DND-41 (cell line): ENCODE measurements around the gene UBA3.

Experiments used
- ATAC-seq: fragments of 200-7000 bp; cut with Tn5 transposase; 3 replicates; pipeline ENCODE4 v1.9.1; 2021; ENCODE audit warnings: low read depth; ENCODE audit not compliant: insufficient read depth
- DNase-seq: peaks from one replicate; pipeline ENCODE4 v3.0.0-alpha.2; 2020
- H2AFZ ChIP-seq: 2 replicates; pipeline ENCODE4 v1.6.0; 2012; ENCODE audit warnings: low read depth, low read length
- H3K27ac ChIP-seq: 2 replicates; pipeline ENCODE4 v1.5.1; 2012; ENCODE audit warnings: low read length, inconsistent platforms
- H3K27me3 ChIP-seq: fragments of 200-600 bp; sonication (generic); 2 replicates; pipeline ENCODE4 v1.6.0; 2012; ENCODE audit warnings: low read length, mild to moderate bottlenecking, inconsistent platforms; ENCODE audit not compliant: insufficient read depth, poor library complexity
- H3K36me3 ChIP-seq: 2 replicates; pipeline ENCODE4 v1.5.1; 2012; ENCODE audit warnings: low read length, inconsistent platforms; ENCODE audit not compliant: insufficient read depth
- H3K4me1 ChIP-seq: 2 replicates; pipeline ENCODE4 v1.5.1; 2012; ENCODE audit warnings: mild to moderate bottlenecking, low read length; ENCODE audit not compliant: insufficient read depth
- H3K4me2 ChIP-seq: 2 replicates; pipeline ENCODE4 v1.6.0; 2012; ENCODE audit warnings: mild to moderate bottlenecking, moderate library complexity, low read length, inconsistent platforms; ENCODE audit not compliant: insufficient read depth
- H3K4me3 ChIP-seq, 2 experiments: fragments of 200-600 bp in 1 of 2; shearing (Covaris generic) in 1 of 2; 2 replicates each; pipeline ENCODE4 v1.5.1; 2012 to 2016; ENCODE audit warnings: inconsistent platforms in 2 of 2, low read length in 2 of 2, mild to moderate bottlenecking in 2 of 2, low read depth in 1 of 2, moderate library complexity in 1 of 2
- H3K79me2 ChIP-seq: 2 replicates; pipeline ENCODE4 v1.6.0; 2012; ENCODE audit warnings: low read length, inconsistent platforms; ENCODE audit not compliant: insufficient read depth
- H3K9ac ChIP-seq: 2 replicates; pipeline ENCODE4 v1.6.0; 2012; ENCODE audit warnings: low read depth, mild to moderate bottlenecking, inconsistent platforms, low read length, moderate library complexity
- H3K9me3 ChIP-seq: 2 replicates; pipeline ENCODE4 v1.5.1; 2012; ENCODE audit warnings: low read length, moderate library complexity, mild to moderate bottlenecking, inconsistent platforms; ENCODE audit not compliant: insufficient read depth, severe bottlenecking
- H4K20me1 ChIP-seq: 2 replicates; pipeline ENCODE4 v1.6.0; 2012; ENCODE audit warnings: low read length; ENCODE audit not compliant: insufficient read depth
- EZH2 ChIP-seq: IDR thresholded peaks from 3 replicates; pipeline ENCODE4 v1.6.1; 2012; ENCODE audit warnings: borderline replicate concordance, low read depth, mild to moderate bottlenecking, moderate library complexity, low read length, inconsistent platforms; ENCODE audit not compliant: severe bottlenecking
- TF ChIP-seq, protein P1 (sequence below): IDR thresholded peaks from 2 replicates; pipeline ENCODE4 v1.5.1; 2012; ENCODE audit warnings: borderline replicate concordance, low read length, moderate library complexity, mild to moderate bottlenecking; ENCODE audit not compliant: poor library complexity, severe bottlenecking; ENCODE audit errors: extremely low read depth

The UBA3 gene

DNA sequence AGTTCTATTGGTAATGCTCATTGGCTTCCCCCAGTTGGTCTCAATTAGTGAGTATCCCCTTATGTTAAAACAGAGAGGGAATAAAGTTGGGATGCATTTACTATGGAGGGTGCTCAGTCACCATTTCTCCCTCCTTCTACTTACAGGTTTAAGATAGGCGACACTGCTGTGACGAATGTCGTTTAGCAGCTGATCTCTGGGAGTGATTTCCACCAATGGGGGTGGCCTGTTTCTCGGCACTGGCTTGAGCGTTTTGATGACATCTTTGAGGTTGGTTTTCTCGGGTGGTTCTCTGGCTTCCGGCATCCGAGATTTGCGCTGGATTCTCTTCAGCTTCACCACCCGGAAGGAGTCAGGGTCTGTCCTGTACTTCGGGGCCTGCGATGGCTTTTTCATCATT lies 38.4 kb upstream of the UBA3 start:
- Histone ChIP-seq H3K4me2 (no peak overlapping the region), H3K9ac (no peak overlapping the region), H2AFZ (no peak overlapping the region), H3K9me3 (no peaks in the 10 kb centered on the region), H3K4me1 (no peaks in the 10 kb centered on the region), H3K79me2 (no peaks in the 10 kb centered on the region), H3K4me3 (no peak overlapping the region), H4K20me1 (no peaks in the 10 kb centered on the region), H3K36me3 (no peaks in the 10 kb centered on the region), H3K27ac (no peak overlapping the region), H3K27me3 (no peaks in the 10 kb centered on the region)
- TF ChIP-seq EZH2, result no peak
- TF ChIP-seq, protein P1, sequence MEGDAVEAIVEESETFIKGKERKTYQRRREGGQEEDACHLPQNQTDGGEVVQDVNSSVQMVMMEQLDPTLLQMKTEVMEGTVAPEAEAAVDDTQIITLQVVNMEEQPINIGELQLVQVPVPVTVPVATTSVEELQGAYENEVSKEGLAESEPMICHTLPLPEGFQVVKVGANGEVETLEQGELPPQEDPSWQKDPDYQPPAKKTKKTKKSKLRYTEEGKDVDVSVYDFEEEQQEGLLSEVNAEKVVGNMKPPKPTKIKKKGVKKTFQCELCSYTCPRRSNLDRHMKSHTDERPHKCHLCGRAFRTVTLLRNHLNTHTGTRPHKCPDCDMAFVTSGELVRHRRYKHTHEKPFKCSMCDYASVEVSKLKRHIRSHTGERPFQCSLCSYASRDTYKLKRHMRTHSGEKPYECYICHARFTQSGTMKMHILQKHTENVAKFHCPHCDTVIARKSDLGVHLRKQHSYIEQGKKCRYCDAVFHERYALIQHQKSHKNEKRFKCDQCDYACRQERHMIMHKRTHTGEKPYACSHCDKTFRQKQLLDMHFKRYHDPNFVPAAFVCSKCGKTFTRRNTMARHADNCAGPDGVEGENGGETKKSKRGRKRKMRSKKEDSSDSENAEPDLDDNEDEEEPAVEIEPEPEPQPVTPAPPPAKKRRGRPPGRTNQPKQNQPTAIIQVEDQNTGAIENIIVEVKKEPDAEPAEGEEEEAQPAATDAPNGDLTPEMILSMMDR, result no peak
- no peak for DNase-seq
- no peak for ATAC-seq

GRCh38 chr3:69116897-69117296 lies 36.7 kb upstream of the UBA3 start:
- Histone ChIP-seq H3K4me2 (no peak overlapping the region), H4K20me1 (no peaks in the 10 kb centered on the region), H2AFZ (no peak overlapping the region), H3K9ac (no peak overlapping the region), H3K4me3 (no peak overlapping the region), H3K27me3 (no peaks in the 10 kb centered on the region), H3K36me3 (no peaks in the 10 kb centered on the region), H3K79me2 (no peaks in the 10 kb centered on the region), H3K27ac (no peak overlapping the region), H3K9me3 (no peaks in the 10 kb centered on the region), H3K4me1 (no peaks in the 10 kb centered on the region)
- TF ChIP-seq EZH2, result no peak
- TF ChIP-seq, protein P1, result no peak
- DNase-seq (no peak), ATAC-seq (no peak)

DNA sequence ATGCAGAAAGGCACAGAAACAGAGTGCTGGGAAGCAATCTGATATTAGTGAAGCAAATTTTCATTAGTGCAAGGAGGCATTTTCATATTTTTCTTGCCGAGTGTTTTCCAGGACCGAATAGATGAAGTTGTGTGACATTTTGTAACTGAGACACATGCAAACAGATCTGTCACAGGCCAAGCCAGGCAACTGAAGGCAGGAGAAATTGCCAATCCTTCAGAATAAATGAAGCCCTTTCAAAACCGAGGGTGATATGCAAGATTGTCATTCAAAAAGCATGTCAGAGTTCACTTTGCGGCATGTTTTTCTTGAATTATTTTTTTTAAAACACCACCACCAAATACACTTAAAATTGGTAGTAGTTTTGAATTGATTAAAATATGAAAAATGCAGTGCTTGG lies 36.0 kb upstream of the UBA3 start:
- Histone ChIP-seq H2AFZ (no peak overlapping the region), H3K4me3 (no peak overlapping the region), H3K9ac (no peak overlapping the region), H3K36me3 (no peaks in the 10 kb centered on the region), H3K79me2 (no peaks in the 10 kb centered on the region), H3K27ac (no peak overlapping the region), H3K4me2 (no peak overlapping the region), H3K27me3 (no peaks in the 10 kb centered on the region), H3K4me1 (no peaks in the 10 kb centered on the region), H3K9me3 (no peaks in the 10 kb centered on the region), H4K20me1 (no peaks in the 10 kb centered on the region)
- ATAC-seq (no peak), DNase-seq (no peak)
- TF ChIP-seq, protein P1, result no peak
- no peak for TF ChIP-seq EZH2

DNA sequence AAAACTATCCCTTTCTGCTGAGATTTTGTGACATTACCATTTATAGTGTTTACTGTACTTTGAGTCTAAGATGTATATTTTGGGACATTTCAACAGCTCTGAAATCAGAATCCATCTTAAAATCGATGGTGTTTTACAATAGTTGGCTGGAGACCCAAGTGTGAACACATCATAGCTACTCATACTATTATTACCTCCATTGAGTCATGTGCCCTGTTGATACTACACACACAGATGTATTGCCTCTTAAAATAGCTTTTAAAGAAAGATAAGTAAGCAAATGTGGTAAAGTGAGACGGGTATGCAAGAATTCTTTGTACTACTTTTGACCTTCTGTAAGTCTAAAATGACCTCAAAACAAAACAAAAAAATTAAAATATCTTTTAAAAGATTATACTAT lies 35.6 kb upstream of the UBA3 start:
- no peaks in the 10 kb centered on the region for H3K36me3 ChIP-seq
- no peaks in the 10 kb centered on the region for H3K79me2 ChIP-seq
- H3K27me3 ChIP-seq, result no peaks in the 10 kb centered on the region
- no peak overlapping the region for H3K4me3 ChIP-seq
- no peaks in the 10 kb centered on the region for H3K9me3 ChIP-seq
- no peak for ATAC-seq
- H3K4me1 ChIP-seq, result no peaks in the 10 kb centered on the region
- no peak overlapping the region for H2AFZ ChIP-seq
- no peak overlapping the region for H3K4me2 ChIP-seq
- H4K20me1 ChIP-seq, result no peaks in the 10 kb centered on the region
- no peak for DNase-seq
- no peak overlapping the region for H3K9ac ChIP-seq
- H3K27ac ChIP-seq, result no peak overlapping the region
- TF ChIP-seq, protein P1, result no peak
- no peak for TF ChIP-seq EZH2
